GM18873 (cell line): ENCODE data around the gene PPAN.

Source experiments
- ATAC-seq: cut with Tn5 transposase; IDR thresholded peaks from one replicate; pipeline ENCODE4 v1.9.1; 2021; ENCODE audit warnings: mild to moderate bottlenecking, moderate library complexity, moderate number of reproducible peaks; ENCODE audit not compliant: unreplicated experiment, low FRiP score

The PPAN gene

GRCh38 chr19:10106100-10106936 lies at the start of gene PPAN:
Gene PPAN, plus strand, starts transcription at chr19:10106362. Its CDS starts 33 bp downstream, at chr19:10106395.
- no peak for ATAC-seq

GRCh38 chr19:10061717-10062310 lies 44.3 kb upstream of the PPAN start:
- no peak for ATAC-seq

- ATAC-seq = no peak
Observed at GRCh38 chr19:10068205-10068604, 38.0 kb upstream of the PPAN start.

GRCh38 chr19:10069046-10069445 lies 37.1 kb upstream of the PPAN start:
- ATAC-seq = no peak

GRCh38 chr19:10070730-10071446 lies 35.3 kb upstream of the PPAN start:
- ATAC-seq = no peak

- no peak for ATAC-seq
Observed at GRCh38 chr19:10074153-10074552, 32.0 kb upstream of the PPAN start.

GRCh38 chr19:10076535-10076934 lies 29.6 kb upstream of the PPAN start:
- ATAC-seq = no peak

- ATAC-seq = no peak
Observed at GRCh38 chr19:10078329-10078728, 27.8 kb upstream of the PPAN start.

GRCh38 chr19:10079031-10079453 lies 27.1 kb upstream of the PPAN start:
- no peak for ATAC-seq

GRCh38 chr19:10083911-10084310 lies 22.3 kb upstream of the PPAN start:
- ATAC-seq = no peak

GRCh38 chr19:10084803-10085202 lies 21.4 kb upstream of the PPAN start:
- no peak for ATAC-seq

- ATAC-seq = no peak
Observed at GRCh38 chr19:10085641-10086590, 20.2 kb upstream of the PPAN start, which contains the start of gene SHFL. Gene SHFL, plus strand, starts transcription at chr19:10086317. Its CDS starts 111 bp downstream, at chr19:10086428.

- ATAC-seq = no peak
Observed at GRCh38 chr19:10086591-10087192, 19.5 kb upstream of the PPAN start.

GRCh38 chr19:10087296-10088061 lies 18.7 kb upstream of the PPAN start:
- no peak for ATAC-seq

- ATAC-seq = no peak
Observed at GRCh38 chr19:10088949-10089554, 17.1 kb upstream of the PPAN start.

- ATAC-seq = no peak
Observed at GRCh38 chr19:10089801-10090375, 16.3 kb upstream of the PPAN start.

- no peak for ATAC-seq
Observed at GRCh38 chr19:10091370-10091687, 14.8 kb upstream of the PPAN start.

- no peak for ATAC-seq
Observed at GRCh38 chr19:10091895-10092641, 14.1 kb upstream of the PPAN start.
